Measurements from ENCODE around the gene NUP85.

DNA sequence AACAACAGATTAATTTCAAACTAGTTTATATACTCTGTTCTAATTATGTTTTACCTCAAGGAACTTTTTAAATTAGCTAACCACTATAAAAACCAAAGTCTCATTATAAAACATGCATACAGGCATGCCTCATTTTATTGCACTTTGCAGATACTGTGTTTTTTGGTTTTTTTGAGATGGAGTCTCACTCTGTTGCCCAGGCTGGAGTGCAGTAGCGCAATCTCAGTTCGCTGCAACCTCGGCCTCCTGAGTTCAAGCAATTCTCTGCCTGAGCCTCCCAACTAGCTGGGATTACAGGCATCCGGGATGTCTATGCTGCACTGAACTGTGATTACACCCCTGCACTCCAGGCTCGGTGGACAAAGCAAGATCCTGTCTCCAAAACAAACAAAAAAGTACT, 42.4 kb upstream of the NUP85 start:
- TF ChIP-seq, protein P1, sequence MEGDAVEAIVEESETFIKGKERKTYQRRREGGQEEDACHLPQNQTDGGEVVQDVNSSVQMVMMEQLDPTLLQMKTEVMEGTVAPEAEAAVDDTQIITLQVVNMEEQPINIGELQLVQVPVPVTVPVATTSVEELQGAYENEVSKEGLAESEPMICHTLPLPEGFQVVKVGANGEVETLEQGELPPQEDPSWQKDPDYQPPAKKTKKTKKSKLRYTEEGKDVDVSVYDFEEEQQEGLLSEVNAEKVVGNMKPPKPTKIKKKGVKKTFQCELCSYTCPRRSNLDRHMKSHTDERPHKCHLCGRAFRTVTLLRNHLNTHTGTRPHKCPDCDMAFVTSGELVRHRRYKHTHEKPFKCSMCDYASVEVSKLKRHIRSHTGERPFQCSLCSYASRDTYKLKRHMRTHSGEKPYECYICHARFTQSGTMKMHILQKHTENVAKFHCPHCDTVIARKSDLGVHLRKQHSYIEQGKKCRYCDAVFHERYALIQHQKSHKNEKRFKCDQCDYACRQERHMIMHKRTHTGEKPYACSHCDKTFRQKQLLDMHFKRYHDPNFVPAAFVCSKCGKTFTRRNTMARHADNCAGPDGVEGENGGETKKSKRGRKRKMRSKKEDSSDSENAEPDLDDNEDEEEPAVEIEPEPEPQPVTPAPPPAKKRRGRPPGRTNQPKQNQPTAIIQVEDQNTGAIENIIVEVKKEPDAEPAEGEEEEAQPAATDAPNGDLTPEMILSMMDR (conservative IDR thresholded peaks at IDR 0.05; ENCODE audit: low read length), result no peak
- TF ChIP-seq EZH2phosphoT487 (IDR thresholded peaks at IDR 0.05; ENCODE audit: borderline replicate concordance, low read depth, low read length), result no peak
